GM20431 (cell line): ENCODE data around the gene ABLIM2.

ENCODE experiments used
- in situ Hi-C: fragments of 300-500 bp; cut with MseI, MboI; formaldehyde crosslinking; loops from one replicate; pipeline ENCODE4 v1.15.0; 2020; ENCODE audit warnings: low sequenced_read_pairs; ENCODE audit not compliant: unreplicated experiment

The ABLIM2 gene

GRCh38 chr4:8060632-8061031 lies 98.0 kb downstream of the ABLIM2 start:
- in situ Hi-C loops: no loop called here

GRCh38 chr4:8058031-8058479 lies 100.6 kb downstream of the ABLIM2 start:
- in situ Hi-C loops: no loop called here

GRCh38 chr4:8055206-8055605 lies 103.4 kb downstream of the ABLIM2 start:
- in situ Hi-C loops: no loop called here

- in situ Hi-C loops: no loop called here
Observed at GRCh38 chr4:8053688-8054449, 104.7 kb downstream of the ABLIM2 start.

GRCh38 chr4:8052160-8052691 lies 106.4 kb downstream of the ABLIM2 start:
- in situ Hi-C loops: no loop called here

GRCh38 chr4:8051644-8052043 lies 107.0 kb downstream of the ABLIM2 start:
- in situ Hi-C loops: no loop called here

GRCh38 chr4:8050555-8051206 lies 107.9 kb downstream of the ABLIM2 start:
- in situ Hi-C loops: no loop called here

- in situ Hi-C loops: no loop called here
Observed at GRCh38 chr4:8050180-8050554, 108.4 kb downstream of the ABLIM2 start.

GRCh38 chr4:8048856-8049676 lies 109.5 kb downstream of the ABLIM2 start:
- in situ Hi-C loops: no loop called here

GRCh38 chr4:8047837-8048678 lies 110.6 kb downstream of the ABLIM2 start:
- in situ Hi-C loops: no loop called here

- in situ Hi-C loops: no loop called here
Observed at GRCh38 chr4:8046925-8047541, 111.6 kb downstream of the ABLIM2 start.

- in situ Hi-C loops: no loop called here
Observed at GRCh38 chr4:8045909-8046308, 112.7 kb downstream of the ABLIM2 start.

- in situ Hi-C loops: no loop called here
Observed at GRCh38 chr4:8044699-8045098, 113.9 kb downstream of the ABLIM2 start.

- in situ Hi-C loops: no loop called here
Observed at GRCh38 chr4:8044244-8044643, 114.4 kb downstream of the ABLIM2 start.

GRCh38 chr4:8043596-8043995 lies 115.0 kb downstream of the ABLIM2 start:
- in situ Hi-C loops: no loop called here

- in situ Hi-C loops: no loop called here
Observed at GRCh38 chr4:8041868-8042267, 116.7 kb downstream of the ABLIM2 start.

- in situ Hi-C loops: no loop called here
Observed at GRCh38 chr4:8041172-8041571, 117.4 kb downstream of the ABLIM2 start.

- in situ Hi-C loops: no loop called here
Observed at GRCh38 chr4:8040607-8041006, 118.0 kb downstream of the ABLIM2 start.

GRCh38 chr4:8039853-8040252 lies 118.8 kb downstream of the ABLIM2 start:
- in situ Hi-C loops: no loop called here
